T-helper 17 cell (primary cell): ENCODE results near the gene EEF1AKMT1. TPM values are rescaled to one million over a fixed set of nuclear protein-coding genes. Genes with fewer than 3 reads are reported as not detected.

Source experiments
- ATAC-seq: fragments of 150-1000 bp; cut with Tn5 transposase; 2 replicates; pipeline ENCODE4 v1.10.0; 2021; ENCODE audit warnings: mild to moderate bottlenecking, moderate library complexity
- DNase-seq, 3 donors: peaks; one replicate each; pipeline versions ENCODE4 v3.0.0 to v3.0.0-alpha.2; 2020 to 2021
- H3K9me3 ChIP-seq: one replicate; pipeline ENCODE4 v1.7.0; 2013; ENCODE audit warnings: low read length, mild to moderate bottlenecking; ENCODE audit not compliant: control insufficient read depth, poor library complexity, severe bottlenecking
- H3K27ac Mint-ChIP-seq: one replicate; pipeline ENCODE4 v1.8.0; 2022; ENCODE audit warnings: mild to moderate bottlenecking, moderate library complexity, mixed read lengths
- H3K27me3 Mint-ChIP-seq: one replicate; pipeline ENCODE4 v1.8.0; 2022; ENCODE audit warnings: mixed read lengths
- H3K36me3 Mint-ChIP-seq: one replicate; pipeline ENCODE4 v1.8.0; 2022; ENCODE audit warnings: low read depth, mixed read lengths
- H3K4me1 Mint-ChIP-seq: one replicate; pipeline ENCODE4 v1.8.0; 2022; ENCODE audit warnings: mild to moderate bottlenecking, mixed read lengths
- H3K4me3 Mint-ChIP-seq: one replicate; pipeline ENCODE4 v1.8.0; 2022; ENCODE audit warnings: mild to moderate bottlenecking, moderate library complexity, mixed read lengths
- total RNA-seq, 4 donors: library from RNA in 2 of 4; stranded (reverse) in 2 of 4; gene quantifications; one replicate each; pipeline ENCODE4 v1.2.3 and lab custom pipeline; 2022 to 2026

Gene EEF1AKMT1
- total RNA-seq, 2 donors from 2014 or later, result 3.8 TPM

- Mint-ChIP-seq H3K36me3 (no peaks in the 10 kb centered on the region), H3K27ac (no peak overlapping the region), H3K4me1 (peaks cover 2% of the 10 kb centered on the region), H3K27me3 (peaks cover 9% of the 10 kb centered on the region), H3K4me3 (peak overlapping the region; percentile 76)
- ATAC-seq, result peak; percentile 33
- DNase-seq, result no peak
- H3K9me3 ChIP-seq, result no peaks in the 10 kb centered on the region
Measured at GRCh38 chr13:20721454-20722357, 52.1 kb downstream of the EEF1AKMT1 start.

GRCh38 chr13:20721058-20721453 is 52.7 kb downstream of the EEF1AKMT1 start:
- DNase-seq, result no peak
- Mint-ChIP-seq H3K36me3 (no peaks in the 10 kb centered on the region), H3K4me3 (no peak overlapping the region), H3K27ac (no peak overlapping the region), H3K27me3 (peaks cover 13% of the 10 kb centered on the region), H3K4me1 (peaks cover 2% of the 10 kb centered on the region)
- H3K9me3 ChIP-seq, result no peaks in the 10 kb centered on the region
- no peak for ATAC-seq

- ATAC-seq (no peak), DNase-seq (no peak)
- H3K27ac Mint-ChIP-seq, result no peak overlapping the region
- peaks cover 2% of the 10 kb centered on the region for H3K4me1 Mint-ChIP-seq
- H3K27me3 Mint-ChIP-seq, result peaks cover 16% of the 10 kb centered on the region
- no peak overlapping the region for H3K4me3 Mint-ChIP-seq
- no peaks in the 10 kb centered on the region for H3K36me3 Mint-ChIP-seq
- H3K9me3 ChIP-seq, result no peaks in the 10 kb centered on the region
Measured at GRCh38 chr13:20720499-20720898, 53.3 kb downstream of the EEF1AKMT1 start.

GRCh38 chr13:20719783-20720182 is 54.0 kb downstream of the EEF1AKMT1 start:
- H3K9me3 ChIP-seq, result no peaks in the 10 kb centered on the region
- ATAC-seq, result no peak
- peaks cover 2% of the 10 kb centered on the region for H3K4me1 Mint-ChIP-seq
- no peak overlapping the region for H3K4me3 Mint-ChIP-seq
- no peaks in the 10 kb centered on the region for H3K36me3 Mint-ChIP-seq
- no peak for DNase-seq
- H3K27me3 Mint-ChIP-seq, result peaks cover 19% of the 10 kb centered on the region
- H3K27ac Mint-ChIP-seq, result no peak overlapping the region

GRCh38 chr13:20718958-20719566 is 54.7 kb downstream of the EEF1AKMT1 start:
- no peak for ATAC-seq
- no peaks in the 10 kb centered on the region for H3K36me3 Mint-ChIP-seq

GRCh38 chr13:20717581-20718542 is 55.9 kb downstream of the EEF1AKMT1 start:
- DNase-seq (no peak), ATAC-seq (no peak)
- no peaks in the 10 kb centered on the region for H3K36me3 Mint-ChIP-seq
- no peak overlapping the region for H3K4me3 Mint-ChIP-seq
- H3K9me3 ChIP-seq, result no peaks in the 10 kb centered on the region
- H3K27me3 Mint-ChIP-seq, result peaks cover 32% of the 10 kb centered on the region
- peaks cover 4% of the 10 kb centered on the region for H3K4me1 Mint-ChIP-seq
- no peak overlapping the region for H3K27ac Mint-ChIP-seq

More at GRCh38 chr13:20718958-20719566, 54.7 kb downstream of the EEF1AKMT1 start:
- no peaks in the 10 kb centered on the region for H3K9me3 ChIP-seq
- no peak for DNase-seq
- Mint-ChIP-seq H3K4me1 (peaks cover 2% of the 10 kb centered on the region), H3K27ac (no peak overlapping the region), H3K27me3 (peaks cover 26% of the 10 kb centered on the region), H3K4me3 (no peak overlapping the region)

GRCh38 chr13:20716951-20717350 is 56.8 kb downstream of the EEF1AKMT1 start:
- Mint-ChIP-seq H3K27me3 (peaks cover 31% of the 10 kb centered on the region), H3K36me3 (no peaks in the 10 kb centered on the region), H3K4me3 (no peak overlapping the region), H3K4me1 (peaks cover 6% of the 10 kb centered on the region), H3K27ac (no peak overlapping the region)
- no peak for DNase-seq
- ATAC-seq, result no peak
- H3K9me3 ChIP-seq, result no peaks in the 10 kb centered on the region

GRCh38 chr13:20715330-20715712 is 58.4 kb downstream of the EEF1AKMT1 start:
- no peak for ATAC-seq
- H3K36me3 Mint-ChIP-seq, result no peaks in the 10 kb centered on the region

GRCh38 chr13:20714563-20715329 is 59.0 kb downstream of the EEF1AKMT1 start:
- no peak overlapping the region for H3K27ac Mint-ChIP-seq
- DNase-seq, result no peak
- H3K4me3 Mint-ChIP-seq, result no peak overlapping the region
- ATAC-seq, result no peak
- peaks cover 39% of the 10 kb centered on the region for H3K27me3 Mint-ChIP-seq
- no peaks in the 10 kb centered on the region for H3K9me3 ChIP-seq
- H3K4me1 Mint-ChIP-seq, result peaks cover 4% of the 10 kb centered on the region
- no peaks in the 10 kb centered on the region for H3K36me3 Mint-ChIP-seq

More at GRCh38 chr13:20715330-20715712, 58.4 kb downstream of the EEF1AKMT1 start:
- H3K27me3 Mint-ChIP-seq, result peaks cover 39% of the 10 kb centered on the region
- DNase-seq, result no peak
- peaks cover 4% of the 10 kb centered on the region for H3K4me1 Mint-ChIP-seq
- no peak overlapping the region for H3K27ac Mint-ChIP-seq
- no peaks in the 10 kb centered on the region for H3K9me3 ChIP-seq
- H3K4me3 Mint-ChIP-seq, result no peak overlapping the region

GRCh38 chr13:20714161-20714560 is 59.6 kb downstream of the EEF1AKMT1 start:
- no peak overlapping the region for H3K27ac Mint-ChIP-seq

GRCh38 chr13:20713751-20714150 is 60.0 kb downstream of the EEF1AKMT1 start:
- DNase-seq (no peak), ATAC-seq (no peak)
- H3K36me3 Mint-ChIP-seq, result no peaks in the 10 kb centered on the region
- H3K27ac Mint-ChIP-seq, result no peak overlapping the region
- peaks cover 39% of the 10 kb centered on the region for H3K27me3 Mint-ChIP-seq
- no peak overlapping the region for H3K4me3 Mint-ChIP-seq
- peaks cover 4% of the 10 kb centered on the region for H3K4me1 Mint-ChIP-seq
- H3K9me3 ChIP-seq, result no peaks in the 10 kb centered on the region

More at GRCh38 chr13:20714161-20714560, 59.6 kb downstream of the EEF1AKMT1 start:
- ATAC-seq, result no peak
- Mint-ChIP-seq H3K4me3 (no peak overlapping the region), H3K36me3 (no peaks in the 10 kb centered on the region), H3K4me1 (peaks cover 4% of the 10 kb centered on the region), H3K27me3 (peaks cover 39% of the 10 kb centered on the region)
- DNase-seq, result no peak
- no peaks in the 10 kb centered on the region for H3K9me3 ChIP-seq

GRCh38 chr13:20713014-20713376 is 60.8 kb downstream of the EEF1AKMT1 start:
- Mint-ChIP-seq H3K27ac (no peak overlapping the region), H3K4me3 (peak overlapping the region; percentile 43), H3K36me3 (no peaks in the 10 kb centered on the region), H3K4me1 (peaks cover 4% of the 10 kb centered on the region), H3K27me3 (peaks cover 39% of the 10 kb centered on the region)
- DNase-seq, result no peak
- H3K9me3 ChIP-seq, result no peaks in the 10 kb centered on the region
- no peak for ATAC-seq
